CD4-positive, alpha-beta T cell (primary cell): ENCODE data around the gene U2AF1. TPM values are rescaled to one million over a fixed set of nuclear protein-coding genes. Genes with fewer than 3 reads are reported as not detected.
"Not testable (repeated sequence)": the region's sequence is repeated elsewhere in the genome, so short reads cannot be mapped to it uniquely, and the experiment has no call there.

Experiments used
- ATAC-seq: fragments of 200-7000 bp; cut with Tn5 transposase; one replicate; pipeline ENCODE4 v1.10.0; 2022; ENCODE audit warnings: mild to moderate bottlenecking; ENCODE audit not compliant: poor library complexity
- CTCF ChIA-PET: fragments of 350-600 bp; sonication (Branson Sonifier 250); formaldehyde crosslinking; loops from one replicate; lab custom pipeline; 2021; ENCODE audit warnings: antibody characterized with exemption, inconsistent platforms; lab: Charles Lee
- POLR2A ChIA-PET: fragments of 350-600 bp; sonication (Branson Sonifier 250); formaldehyde crosslinking; loops from one replicate; lab custom pipeline; 2021; ENCODE audit warnings: antibody characterized with exemption, inconsistent platforms; lab: Charles Lee
- DNase-seq, 14 experiments: peaks; one replicate each; pipeline ENCODE4 v3.0.0-alpha.2; 2013 to 2020; ENCODE audit warnings: mixed read lengths in 2 of 14
- H3K27ac ChIP-seq, 2 donors: one replicate each; pipeline versions ENCODE4 v1.5.1 to v1.7.0; 2013; ENCODE audit warnings: low read length in 2 of 2, low read depth in 1 of 2, mild to moderate bottlenecking in 1 of 2
- H3K27me3 ChIP-seq, 2 experiments: 1 replicate in 1 of 2; 2 replicates in 1 of 2; pipeline versions ENCODE4 v1.6.1 to v1.7.0; 2013; ENCODE audit warnings: low read length in 2 of 2, control low read depth in 1 of 2, mild to moderate bottlenecking in 1 of 2, moderate library complexity in 1 of 2; ENCODE audit not compliant: insufficient read depth in 2 of 2, control insufficient read depth in 1 of 2
- H3K36me3 ChIP-seq: one replicate; pipeline ENCODE4 v1.6.1; 2013; ENCODE audit warnings: low read length, control low read depth; ENCODE audit not compliant: insufficient read depth
- H3K4me1 ChIP-seq: one replicate; pipeline ENCODE4 v1.6.1; 2013; ENCODE audit warnings: low read length, control low read depth; ENCODE audit not compliant: insufficient read depth
- H3K4me3 ChIP-seq: one replicate; pipeline ENCODE4 v1.5.1; 2013; ENCODE audit warnings: mild to moderate bottlenecking, low read length, moderate library complexity
- H3K9me3 ChIP-seq, 2 experiments: 1 replicate in 1 of 2; 2 replicates in 1 of 2; pipeline versions ENCODE4 v1.6.1 to v1.7.0; 2013; ENCODE audit warnings: low read length in 2 of 2, mild to moderate bottlenecking in 2 of 2, control low read depth in 1 of 2, moderate library complexity in 1 of 2; ENCODE audit not compliant: control insufficient read depth in 1 of 2, insufficient read depth in 1 of 2
- H3K27ac Mint-ChIP-seq: one replicate; pipeline ENCODE4 v1.8.0; 2020; ENCODE audit warnings: mixed read lengths
- H3K27me3 Mint-ChIP-seq: one replicate; pipeline ENCODE4 v1.8.0; 2021; ENCODE audit warnings: mixed read lengths
- H3K36me3 Mint-ChIP-seq: one replicate; pipeline ENCODE4 v1.8.0; 2021; ENCODE audit warnings: low read depth, mixed read lengths
- H3K4me1 Mint-ChIP-seq: one replicate; pipeline ENCODE4 v1.8.0; 2021; ENCODE audit warnings: low read depth, mixed read lengths
- H3K4me3 Mint-ChIP-seq: one replicate; pipeline ENCODE4 v1.8.0; 2020; ENCODE audit warnings: mild to moderate bottlenecking, mixed read lengths
- H3K9me3 Mint-ChIP-seq: one replicate; pipeline ENCODE4 v1.8.0; 2020; ENCODE audit warnings: mixed read lengths
- intact Hi-C, 2 experiments: fragments of 100-400 bp; cut with DNase I in 1 of 2; cut with micrococcal nuclease in 1 of 2; formaldehyde crosslinking; loops; one replicate each; pipeline versions ENCODE4 v1.15.1 to v1.9.0; 2023 to 2025; cut with DNase I, micrococcal nuclease
- total RNA-seq, 174 experiments: library from RNA in 2 of 174; stranded (reverse) in 2 of 174; gene quantifications; one replicate each; pipeline ENCODE4 v1.2.3 and lab custom pipeline; 2021 to 2026

The U2AF1 gene
- total RNA-seq, 2 experiments from 2014 or later, result 12.3 to 13.6 TPM

DNA sequence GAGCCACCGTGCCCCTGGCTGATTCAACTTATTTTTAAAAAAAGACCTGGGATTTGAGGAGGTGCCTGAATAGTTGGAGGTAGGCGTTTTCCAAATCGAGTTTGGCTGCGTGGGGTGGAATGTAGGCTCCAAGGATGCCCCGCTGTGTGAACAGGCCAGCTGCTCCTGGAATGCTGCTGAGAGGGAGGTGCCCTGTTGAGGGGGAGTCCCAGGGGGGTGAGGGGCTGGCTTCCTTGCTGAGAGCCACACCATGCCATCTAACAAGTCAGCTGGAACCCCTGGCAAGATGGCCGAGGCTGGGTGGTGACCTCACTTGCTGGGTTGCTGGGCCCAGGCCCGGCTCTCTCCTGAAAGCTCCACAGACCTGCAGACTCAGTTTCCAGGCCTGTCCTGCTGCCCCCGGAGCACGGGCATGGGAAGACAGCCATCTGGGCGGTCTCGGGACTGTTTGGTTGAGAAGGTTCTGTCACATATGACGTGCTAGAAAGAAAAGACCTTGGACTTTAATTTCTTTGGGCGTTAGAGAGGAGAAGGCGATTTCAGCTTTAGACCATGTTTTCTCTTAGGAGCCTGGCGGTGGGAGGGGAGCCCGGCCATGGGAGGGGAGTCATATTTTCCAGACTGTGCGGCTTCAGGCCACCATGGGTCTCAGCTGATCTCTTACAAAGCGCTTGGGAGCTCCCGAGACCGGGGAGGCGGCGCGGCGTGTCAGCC is 24.6 kb downstream of the U2AF1 start:
- H3K4me1 Mint-ChIP-seq, H3K9me3 Mint-ChIP-seq, H3K27me3 Mint-ChIP-seq, H3K36me3 Mint-ChIP-seq, H3K4me3 ChIP-seq, H3K36me3 ChIP-seq, ATAC-seq, H3K27ac ChIP-seq, H3K27me3 ChIP-seq, POLR2A ChIA-PET, H3K4me1 ChIP-seq, DNase-seq, intact Hi-C loops, H3K27ac Mint-ChIP-seq, CTCF ChIA-PET, H3K4me3 Mint-ChIP-seq, H3K9me3 ChIP-seq: not testable (repeated sequence)

GRCh38 chr21:43076643-43077042 is 30.7 kb downstream of the U2AF1 start:
- H3K27me3 Mint-ChIP-seq, H3K27ac Mint-ChIP-seq, H3K36me3 Mint-ChIP-seq, intact Hi-C loops, POLR2A ChIA-PET, H3K9me3 Mint-ChIP-seq, H3K4me1 Mint-ChIP-seq, H3K4me1 ChIP-seq, H3K4me3 Mint-ChIP-seq, H3K9me3 ChIP-seq, DNase-seq, H3K27me3 ChIP-seq, CTCF ChIA-PET, ATAC-seq, H3K4me3 ChIP-seq, H3K36me3 ChIP-seq, H3K27ac ChIP-seq: not testable (repeated sequence)

DNA sequence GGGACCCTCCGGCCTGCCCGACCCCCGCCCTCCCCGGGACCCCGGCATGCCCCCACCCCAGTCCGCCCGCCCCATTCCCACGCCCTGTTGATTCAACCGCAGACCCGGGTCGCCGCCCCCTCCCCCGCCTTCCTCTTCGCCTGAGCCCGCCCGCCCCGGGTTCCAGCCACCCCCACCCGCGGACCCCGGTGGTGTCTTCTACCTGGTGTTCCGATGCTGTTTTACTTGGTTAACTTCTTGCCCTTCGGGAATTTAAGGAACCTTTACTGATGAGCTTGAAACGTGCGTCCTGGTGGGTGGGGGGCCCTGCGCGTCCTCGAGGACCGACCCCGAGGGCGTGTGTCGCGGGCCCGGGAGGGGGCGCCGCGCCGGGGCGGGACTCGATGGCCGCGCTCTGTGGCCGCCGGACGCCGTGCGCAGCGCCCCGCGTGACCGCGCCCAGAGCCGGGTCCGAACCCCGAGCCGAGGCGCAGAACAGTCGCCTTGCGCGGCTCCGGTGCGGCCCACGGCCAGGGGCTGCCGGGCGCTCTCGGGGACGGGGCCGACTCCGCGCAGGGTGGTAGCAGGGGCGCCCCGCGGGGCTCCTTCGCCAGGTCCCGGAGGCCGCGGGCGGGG is 31.2 kb downstream of the U2AF1 start:
- CTCF ChIA-PET, H3K4me3 ChIP-seq, ATAC-seq, H3K27me3 ChIP-seq, H3K9me3 Mint-ChIP-seq, H3K27ac ChIP-seq, H3K36me3 Mint-ChIP-seq, POLR2A ChIA-PET, DNase-seq, intact Hi-C loops, H3K9me3 ChIP-seq, H3K27me3 Mint-ChIP-seq, H3K4me3 Mint-ChIP-seq, H3K27ac Mint-ChIP-seq, H3K36me3 ChIP-seq, H3K4me1 ChIP-seq, H3K4me1 Mint-ChIP-seq: not testable (repeated sequence)

GRCh38 chr21:43075170-43076022 is 32.0 kb downstream of the U2AF1 start, which contains the start of gene CBS:
TSS of gene CBS (minus strand) at chr21:43075835. CDS start at chr21:43072193, 3,642 bp downstream.
- H3K9me3 ChIP-seq, H3K4me1 Mint-ChIP-seq, DNase-seq, H3K27ac ChIP-seq, H3K27me3 ChIP-seq, POLR2A ChIA-PET, H3K4me1 ChIP-seq, H3K27me3 Mint-ChIP-seq, H3K27ac Mint-ChIP-seq, H3K4me3 Mint-ChIP-seq, H3K36me3 Mint-ChIP-seq, H3K36me3 ChIP-seq, ATAC-seq, intact Hi-C loops, H3K4me3 ChIP-seq, CTCF ChIA-PET, H3K9me3 Mint-ChIP-seq: not testable (repeated sequence)

- ATAC-seq, H3K4me1 ChIP-seq, H3K9me3 ChIP-seq, H3K27me3 Mint-ChIP-seq, intact Hi-C loops, POLR2A ChIA-PET, H3K27ac Mint-ChIP-seq, H3K27ac ChIP-seq, H3K9me3 Mint-ChIP-seq, H3K4me1 Mint-ChIP-seq, CTCF ChIA-PET, H3K4me3 ChIP-seq, H3K36me3 Mint-ChIP-seq, H3K4me3 Mint-ChIP-seq, H3K36me3 ChIP-seq, H3K27me3 ChIP-seq, DNase-seq: not testable (repeated sequence)
Observed at GRCh38 chr21:43074401-43075169, 32.8 kb downstream of the U2AF1 start.

DNA sequence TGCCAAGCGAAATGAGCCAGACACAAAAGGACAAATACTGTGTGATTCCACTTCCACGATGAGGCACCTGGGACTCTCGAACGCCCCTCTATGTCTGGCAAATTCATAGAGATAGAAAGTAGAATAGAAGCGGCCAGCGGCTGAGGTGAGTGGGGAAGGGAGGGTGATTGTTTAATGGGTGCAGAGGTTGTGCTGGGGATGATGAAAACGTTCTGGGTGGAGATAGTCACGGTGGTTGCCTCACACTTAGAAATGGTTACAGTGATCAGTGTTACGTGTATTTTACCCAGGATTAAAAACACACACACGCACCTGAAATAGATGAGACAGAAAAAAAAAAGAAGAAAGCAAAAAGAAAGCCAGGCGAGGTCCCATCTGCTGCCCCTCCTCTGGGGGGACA is 34.6 kb downstream of the U2AF1 start:
- H3K36me3 Mint-ChIP-seq, H3K27ac Mint-ChIP-seq, H3K9me3 Mint-ChIP-seq, H3K9me3 ChIP-seq, DNase-seq, H3K27me3 Mint-ChIP-seq, H3K4me3 Mint-ChIP-seq, H3K27me3 ChIP-seq, H3K27ac ChIP-seq, CTCF ChIA-PET, H3K4me1 Mint-ChIP-seq, H3K36me3 ChIP-seq, ATAC-seq, POLR2A ChIA-PET, H3K4me1 ChIP-seq, intact Hi-C loops, H3K4me3 ChIP-seq: not testable (repeated sequence)
